ENCODE data around the gene SLC44A2.

- TF ChIP-seq CTCF (IDR thresholded peaks at IDR 0.05; ENCODE audit: low read depth, low read length) (no peak), EZH2phosphoT487 (IDR thresholded peaks at IDR 0.05; ENCODE audit: low read depth) (no peak)
Observed at GRCh38 chr19:10677751-10678150, 52.4 kb downstream of the SLC44A2 start.
